GM19328 (cell line): ENCODE measurements around the gene COL16A1.

ENCODE experiments used
- ATAC-seq: cut with Tn5 transposase; IDR thresholded peaks from one replicate; pipeline ENCODE4 v1.9.1; 2021; ENCODE audit warnings: mild to moderate bottlenecking, moderate library complexity; ENCODE audit not compliant: unreplicated experiment

COL16A1 gene

GRCh38 chr1:31609514-31610118 is 94.2 kb downstream of the COL16A1 start:
- ATAC-seq: no peak

GRCh38 chr1:31607360-31607759 is 96.5 kb downstream of the COL16A1 start:
- no peak for ATAC-seq

- peak; percentile 85 for ATAC-seq
These were observed 97.8 kb downstream of the COL16A1 start for GRCh38 chr1:31605908-31606427.
